NCI-H82 treated with DMSO at 0.1 percent for 48 hours (cell line): ENCODE data around the gene FOXK1.
"Not testable (repeated sequence)": the region's sequence is repeated elsewhere in the genome, so short reads cannot be mapped to it uniquely, and the experiment has no call there.

ENCODE experiments used
- DNase-seq: peaks from one replicate; lab custom pipeline; 2025; ENCODE audit not compliant: unreplicated experiment; lab: John Stamatoyannopoulos, UW

The FOXK1 gene

GRCh38 chr7:4665661-4666060 is 16.4 kb upstream of the FOXK1 start:
- DNase-seq: no peak

- no peak for DNase-seq
These were observed 14.2 kb upstream of the FOXK1 start for GRCh38 chr7:4667776-4668509.

GRCh38 chr7:4668510-4668847 is 13.6 kb upstream of the FOXK1 start:
- no peak for DNase-seq

DNA sequence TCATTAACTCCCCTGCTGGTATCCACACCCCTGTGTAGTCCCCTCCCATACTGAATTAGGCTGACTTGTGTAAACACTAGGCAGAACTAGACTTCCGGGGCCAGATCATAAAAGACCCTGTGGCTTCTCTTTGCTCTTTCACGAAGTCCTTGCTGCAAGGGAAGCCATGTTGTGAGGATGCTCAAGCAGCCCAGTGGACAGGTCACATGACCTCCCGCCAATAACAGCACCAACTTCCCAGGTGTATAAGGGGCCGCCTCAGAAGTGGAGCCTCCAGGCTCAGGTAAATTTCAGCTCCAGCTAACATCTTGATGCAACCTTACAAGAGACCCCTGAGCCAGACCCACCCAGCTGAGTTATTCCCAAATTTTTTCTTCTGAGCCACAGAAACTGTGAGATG is 11.3 kb upstream of the FOXK1 start:
- DNase-seq: no peak

GRCh38 chr7:4675771-4676367 is 6.2 kb upstream of the FOXK1 start:
- no peak for DNase-seq

GRCh38 chr7:4677518-4677917 is 4.6 kb upstream of the FOXK1 start:
- DNase-seq: not testable (repeated sequence)

DNA sequence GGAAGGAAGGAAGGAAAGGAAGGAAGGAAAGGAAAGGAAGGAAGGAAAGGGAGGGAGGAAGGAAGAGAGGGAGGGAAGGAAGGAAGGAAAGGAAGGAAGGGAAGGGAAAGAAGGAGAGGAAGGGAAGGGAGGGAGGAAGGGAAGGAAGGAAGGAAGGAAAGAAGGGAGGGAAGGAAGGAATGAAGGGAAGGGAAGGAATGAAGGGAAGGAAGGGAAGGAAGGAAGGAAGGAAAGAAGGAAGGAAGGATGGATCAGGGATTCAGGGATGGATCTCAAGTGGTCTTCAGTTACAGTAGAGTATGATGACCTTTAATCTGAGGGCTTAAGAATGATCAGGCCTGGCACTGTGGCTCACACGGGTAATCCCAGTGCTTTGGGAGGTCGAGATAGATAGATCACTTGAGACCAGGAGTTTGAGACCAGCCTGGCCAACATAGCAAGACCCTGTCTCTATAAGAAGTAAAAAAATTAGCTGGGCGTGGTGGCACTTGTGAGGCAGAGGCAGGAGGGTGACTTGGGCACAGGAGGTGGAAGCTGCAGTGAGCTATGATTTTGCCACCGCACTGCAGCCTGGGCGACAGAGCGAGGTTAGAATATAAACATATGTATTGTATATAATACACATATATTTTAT is 760 bp upstream of the FOXK1 start:
- no peak for DNase-seq

GRCh38 chr7:4682621-4683042 is 537 bp downstream of the FOXK1 start:
- DNase-seq: no peak

GRCh38 chr7:4683043-4683883 is 1.2 kb downstream of the FOXK1 start:
- no peak for DNase-seq

- no peak for DNase-seq
These were observed 1.9 kb downstream of the FOXK1 start for GRCh38 chr7:4683884-4684565.

DNA sequence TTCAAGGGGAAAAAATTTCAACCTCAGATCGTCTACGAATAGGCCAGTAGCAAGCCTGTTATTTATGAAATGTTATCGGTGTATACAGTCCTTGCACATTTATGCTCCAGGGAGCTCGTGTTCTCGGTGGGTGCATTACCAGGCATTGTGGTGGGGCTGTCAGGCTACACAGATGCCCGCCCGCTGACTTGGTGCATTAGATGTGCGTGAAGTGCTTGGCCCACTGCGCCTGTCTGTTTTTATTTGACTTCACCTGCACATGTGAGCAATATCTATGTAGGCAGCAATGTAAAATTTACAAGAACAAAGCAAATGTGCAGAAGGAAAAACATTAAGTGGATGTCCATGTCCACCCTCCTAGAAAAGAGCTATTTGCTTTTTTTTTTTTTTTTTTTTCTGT is 2.8 kb downstream of the FOXK1 start:
- DNase-seq: no peak

GRCh38 chr7:4685676-4686075 is 3.6 kb downstream of the FOXK1 start:
- DNase-seq: not testable (repeated sequence)

GRCh38 chr7:4687956-4688355 is 5.9 kb downstream of the FOXK1 start:
- no peak for DNase-seq

DNA sequence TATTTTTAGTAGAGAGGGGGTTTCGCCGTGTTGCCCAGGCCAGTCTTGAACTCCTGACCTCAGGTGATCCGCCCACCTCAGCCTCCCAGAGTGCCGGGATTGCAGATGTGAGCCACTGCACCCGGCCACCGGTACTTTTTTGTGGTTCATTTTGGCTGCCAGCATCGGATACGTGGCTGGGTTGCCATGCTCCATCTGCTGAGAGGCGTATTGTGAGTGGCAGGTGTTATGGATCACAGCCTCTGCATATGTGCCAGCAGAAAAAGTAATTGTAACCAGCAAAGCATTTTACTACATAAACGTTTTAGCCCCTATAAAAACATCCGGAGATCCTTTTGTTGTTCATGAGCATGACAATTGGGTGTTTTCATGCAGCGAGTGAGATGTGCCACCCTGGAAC is 7.1 kb downstream of the FOXK1 start:
- DNase-seq: no peak

DNA sequence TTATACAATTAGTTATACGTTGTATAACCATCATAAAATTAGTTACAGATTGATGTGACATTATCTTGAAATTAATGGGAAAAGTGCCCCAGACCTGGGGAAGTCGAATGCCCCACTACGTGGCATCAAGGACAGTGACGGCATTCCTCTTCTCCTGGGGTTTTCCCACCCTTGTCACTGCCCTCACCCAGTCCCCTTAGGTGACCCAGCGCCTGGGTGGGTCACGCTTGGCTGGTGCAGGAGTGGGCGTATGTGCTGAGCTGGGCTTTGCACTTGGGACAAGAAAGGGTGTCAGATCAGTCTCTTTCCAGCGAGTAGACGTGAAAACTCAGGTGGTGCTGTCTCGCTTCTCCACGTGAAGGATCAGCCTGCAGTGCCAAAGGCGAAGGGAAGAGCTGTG is 7.6 kb downstream of the FOXK1 start:
- DNase-seq: no peak

- no peak for DNase-seq
These were observed 9.1 kb downstream of the FOXK1 start for GRCh38 chr7:4690953-4691856.

DNA sequence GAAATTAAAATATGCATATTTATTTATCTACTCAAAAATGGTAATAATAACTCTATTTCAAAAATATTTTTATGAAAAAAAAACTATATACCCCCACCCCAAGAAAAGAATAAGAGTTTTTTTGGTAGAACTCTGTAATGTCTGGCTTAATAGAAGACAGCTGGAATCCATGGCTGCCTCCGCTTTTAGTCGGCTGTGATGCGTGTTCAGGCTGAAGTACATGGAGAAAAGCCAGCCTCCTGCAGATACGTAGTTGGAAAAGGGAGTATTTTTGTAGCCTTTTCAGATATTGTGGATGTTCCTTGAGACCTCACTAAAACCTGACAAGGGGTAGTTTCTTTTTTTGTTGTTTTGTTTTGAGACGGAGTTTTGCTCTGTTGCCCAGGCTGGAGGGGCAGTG is 10.0 kb downstream of the FOXK1 start:
- DNase-seq: no peak

- not testable (repeated sequence) for DNase-seq
These were observed 10.5 kb downstream of the FOXK1 start for GRCh38 chr7:4692622-4693021.

DNA sequence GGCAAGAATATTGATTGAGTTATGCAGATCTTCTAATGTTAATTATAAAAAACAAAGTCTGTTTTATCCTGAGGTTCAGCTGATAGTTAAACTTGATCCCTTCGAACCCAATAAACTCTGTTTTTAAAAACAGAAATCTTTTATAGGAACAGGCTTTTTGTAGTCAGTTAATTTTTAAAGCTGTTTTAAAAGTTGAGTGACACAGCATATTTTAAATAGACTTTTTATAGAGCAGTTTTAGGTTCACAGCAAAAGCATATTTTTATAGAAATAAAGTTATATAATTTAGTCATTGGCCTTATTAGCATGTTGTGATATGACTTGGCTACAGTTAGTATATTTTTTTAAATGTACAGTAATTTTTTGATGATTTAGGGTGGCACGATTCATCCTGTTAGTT is 11.1 kb downstream of the FOXK1 start:
- no peak for DNase-seq

DNA sequence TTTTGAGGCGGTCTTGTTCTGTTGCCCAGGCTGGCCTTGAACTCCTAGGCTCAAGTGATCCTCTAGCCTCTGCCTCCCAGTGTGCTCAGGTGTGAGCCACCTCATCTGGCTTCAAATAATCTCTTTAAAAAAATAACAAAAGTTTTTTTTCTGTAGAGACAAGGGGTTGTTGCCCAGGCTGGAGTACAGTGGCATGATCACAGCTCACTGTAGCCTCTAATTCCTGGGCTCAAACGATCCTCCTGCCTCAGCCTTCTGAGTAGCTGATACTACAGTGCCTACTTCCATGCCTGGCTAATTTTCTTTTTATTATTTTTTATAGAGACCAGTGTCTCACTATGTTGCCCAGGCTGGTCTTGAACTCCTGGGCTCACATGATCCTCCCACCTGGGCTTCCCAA is 11.7 kb downstream of the FOXK1 start:
- DNase-seq: no peak
